NCI-H524 (cell line): ENCODE results near the gene SOX6.
"Not testable (repeated sequence)": the region's sequence is repeated elsewhere in the genome, so short reads cannot be mapped to it uniquely, and the experiment has no call there.

ENCODE experiments used
- DNase-seq, 2 experiments: peaks; one replicate each; lab custom pipeline; 2025; lab: John Stamatoyannopoulos, UW

Gene SOX6

GRCh38 chr11:16151138-16151537 lies 205.2 kb downstream of the SOX6 start:
- DNase-seq = no peak

- no peak for DNase-seq
Measured at GRCh38 chr11:16149476-16149875, 206.9 kb downstream of the SOX6 start.

- no peak for DNase-seq
Measured at GRCh38 chr11:16148301-16148931, 207.9 kb downstream of the SOX6 start.

- not testable (repeated sequence) for DNase-seq
Measured at GRCh38 chr11:16146980-16147379, 209.4 kb downstream of the SOX6 start.

- DNase-seq = not testable (repeated sequence)
Measured at GRCh38 chr11:16141614-16142013, 214.7 kb downstream of the SOX6 start.

- not testable (repeated sequence) for DNase-seq
Measured at GRCh38 chr11:16141162-16141561, 215.2 kb downstream of the SOX6 start.

GRCh38 chr11:16136792-16137390 lies 219.5 kb downstream of the SOX6 start:
- no peak for DNase-seq

- no peak for DNase-seq
Measured at GRCh38 chr11:16133867-16134266, 222.5 kb downstream of the SOX6 start.

- no peak for DNase-seq
Measured at GRCh38 chr11:16127732-16128131, 228.6 kb downstream of the SOX6 start.

GRCh38 chr11:16126362-16126761 lies 230.0 kb downstream of the SOX6 start:
- peak in 1 of 2 experiments; percentile 11 for DNase-seq

GRCh38 chr11:16125796-16126195 lies 230.6 kb downstream of the SOX6 start:
- no peak for DNase-seq

- no peak for DNase-seq
Measured at GRCh38 chr11:16124390-16124789, 232.0 kb downstream of the SOX6 start.

GRCh38 chr11:16121853-16122252 lies 234.5 kb downstream of the SOX6 start:
- DNase-seq = no peak

GRCh38 chr11:16120008-16120407 lies 236.3 kb downstream of the SOX6 start:
- DNase-seq = no peak

GRCh38 chr11:16117989-16118756 lies 238.2 kb downstream of the SOX6 start:
- DNase-seq = peak; percentile 86 to 91

- no peak for DNase-seq
Measured at GRCh38 chr11:16114978-16115871, 241.1 kb downstream of the SOX6 start.

GRCh38 chr11:16114431-16114830 lies 241.9 kb downstream of the SOX6 start:
- DNase-seq = no peak

GRCh38 chr11:16111690-16112089 lies 244.7 kb downstream of the SOX6 start:
- no peak for DNase-seq

- no peak for DNase-seq
Measured at GRCh38 chr11:16110886-16111285, 245.5 kb downstream of the SOX6 start.

GRCh38 chr11:16099343-16099900 lies 256.9 kb downstream of the SOX6 start:
- no peak for DNase-seq

- no peak for DNase-seq
Measured at GRCh38 chr11:16098526-16099205, 257.7 kb downstream of the SOX6 start.
